HCT116 (cell line): Measurements from ENCODE around the gene HERPUD1. TPM values are rescaled to one million over a fixed set of nuclear protein-coding genes. Genes with fewer than 3 reads are reported as not detected.

Experiments
- ATAC-seq: fragments of 200-7000 bp; cut with Tn5 transposase; 2 replicates; pipeline ENCODE4 v1.9.1; 2020; ENCODE audit warnings: mild to moderate bottlenecking, moderate library complexity
- BruUV-seq: library from RNA; stranded (reverse); fragments of 400-500 nt; replicated peaks from 2 replicates; lab custom pipeline; 2021; lab: Mats Ljungman, UMichigan
- CTCF ChIA-PET: fragments of 300-600 bp; sonication (Branson Sonifier 250); formaldehyde crosslinking; loops from one replicate; lab custom pipeline; 2021; ENCODE audit warnings: antibody characterized with exemption; lab: Charles Lee
- POLR2A ChIA-PET: fragments of 300-600, 350-600 bp; sonication (Branson Sonifier 250); formaldehyde crosslinking; loops from one replicate; lab custom pipeline; 2021; ENCODE audit warnings: antibody characterized with exemption; lab: Charles Lee
- RAD21 ChIA-PET, 2 experiments: fragments of 300-600 bp; sonication (Branson Sonifier 250); formaldehyde crosslinking; loops; one replicate each; lab custom pipeline; 2023; ENCODE audit warnings: low total read pairs in 2 of 2; ENCODE audit not compliant: uncharacterized antibody in 2 of 2, unreplicated experiment in 2 of 2, low non-redundant PET in 1 of 2; lab: Charles Lee
- DNase-seq: peaks from one replicate; pipeline ENCODE4 v3.0.0-alpha.2; 2010; ENCODE audit warnings: low read depth, low spot score
- H2AFZ ChIP-seq: fragments of 200-600 bp; shearing (Covaris generic), sonication (generic); 2 replicates; pipeline ENCODE4 v1.6.1; 2017; ENCODE audit warnings: low read depth, mixed run types, mixed read lengths, antibody characterized with exemption, low read length; ENCODE audit not compliant: poor library complexity, severe bottlenecking
- H3K27ac ChIP-seq: 2 replicates; pipeline ENCODE4 v1.5.1; 2012; ENCODE audit warnings: low read depth, low read length
- H3K27me3 ChIP-seq: fragments of 200-600 bp; sonication (generic); 2 replicates; pipeline ENCODE4 v1.6.1; 2016; ENCODE audit warnings: mixed run types, low read length, mixed read lengths; ENCODE audit not compliant: insufficient read depth
- H3K36me3 ChIP-seq, 2 experiments: fragments of 200-500 bp in 1 of 2; fragments of 200-600 bp in 1 of 2; sonication (Bioruptor generic) in 1 of 2; sonication (generic) in 1 of 2; 2 replicates each; pipeline versions ENCODE4 v1.5.1 to v1.6.1; 2014 to 2016; ENCODE audit warnings: low read length in 2 of 2, inconsistent platforms in 1 of 2, mixed read lengths in 1 of 2, mixed run types in 1 of 2; ENCODE audit not compliant: insufficient read depth in 2 of 2, control insufficient read depth in 1 of 2
- H3K4me1 ChIP-seq, 2 experiments: fragments of 200-600 bp in 1 of 2; sonication (generic) in 1 of 2; 2 replicates each; pipeline versions ENCODE4 v1.5.1 to v1.6.1; 2012 to 2017; ENCODE audit warnings: low read length in 2 of 2, inconsistent platforms in 1 of 2, mild to moderate bottlenecking in 1 of 2, mixed read lengths in 1 of 2, mixed run types in 1 of 2, moderate library complexity in 1 of 2; ENCODE audit not compliant: insufficient read depth in 2 of 2, control insufficient read depth in 1 of 2
- H3K4me2 ChIP-seq: fragments of 200-600 bp; sonication (generic); 2 replicates; pipeline ENCODE4 v1.6.1; 2017; ENCODE audit warnings: mixed run types, low read length, mixed read lengths
- H3K4me3 ChIP-seq, 2 experiments: fragments of 200-600 bp in 1 of 2; sonication (generic) in 1 of 2; replicated peaks in 1 of 2; 2 replicates each; pipeline ENCODE4 v1.5.1; 2011 to 2016; ENCODE audit warnings: low read length in 2 of 2, control low read depth in 1 of 2, low read depth in 1 of 2, mild to moderate bottlenecking in 1 of 2, mixed read lengths in 1 of 2, mixed run types in 1 of 2
- H3K79me2 ChIP-seq: fragments of 200-600 bp; sonication (generic); 2 replicates; pipeline ENCODE4 v1.6.1; 2017; ENCODE audit warnings: mild to moderate bottlenecking, mixed run types, low read length, moderate library complexity, mixed read lengths; ENCODE audit not compliant: insufficient read depth
- H3K9ac ChIP-seq: fragments of 200-600 bp; sonication (generic); 2 replicates; pipeline ENCODE4 v1.6.1; 2016; ENCODE audit warnings: low read length, mixed read lengths
- H3K9me2 ChIP-seq: fragments of 200-600 bp; sonication (generic), shearing (Covaris generic); 2 replicates; pipeline ENCODE4 v1.6.1; 2017; ENCODE audit warnings: mixed run types, mild to moderate bottlenecking, moderate library complexity; ENCODE audit not compliant: insufficient read depth
- H3K9me3 ChIP-seq, 2 experiments: fragments of 200-500 bp in 1 of 2; fragments of 200-600 bp in 1 of 2; sonication (Bioruptor generic) in 1 of 2; sonication (generic) in 1 of 2; 2 replicates each; pipeline ENCODE4 v1.6.1; 2014 to 2017; ENCODE audit warnings: low read length in 2 of 2, mixed read lengths in 2 of 2, inconsistent platforms in 1 of 2, low read depth in 1 of 2, mild to moderate bottlenecking in 1 of 2, mixed run types in 1 of 2, moderate library complexity in 1 of 2; ENCODE audit not compliant: control insufficient read depth in 1 of 2, insufficient read depth in 1 of 2
- H4K20me1 ChIP-seq: fragments of 200-600 bp; sonication (generic), shearing (Covaris generic); 2 replicates; pipeline ENCODE4 v1.6.1; 2017; ENCODE audit warnings: mixed run types, mild to moderate bottlenecking, moderate library complexity; ENCODE audit not compliant: insufficient read depth
- CBX3 ChIP-seq: IDR thresholded peaks from 2 replicates; pipeline ENCODE4 v1.6.1; 2012; ENCODE audit warnings: low read depth
- CEBPB ChIP-seq: IDR thresholded peaks from 2 replicates; pipeline ENCODE4 v1.6.1; 2012; ENCODE audit warnings: low read depth
- EZH2phosphoT487 ChIP-seq: fragments of 200-600 bp; IDR thresholded peaks from 2 replicates; pipeline ENCODE4 v1.6.1; 2018; ENCODE audit warnings: antibody characterized with exemption, borderline replicate concordance
- FOSL1 ChIP-seq: IDR thresholded peaks from 2 replicates; pipeline ENCODE4 v1.6.1; 2012; ENCODE audit warnings: low read depth
- JUND ChIP-seq: IDR thresholded peaks from 2 replicates; pipeline ENCODE4 v1.6.1; 2012
- POLR2AphosphoS5 ChIP-seq: IDR thresholded peaks from 2 replicates; pipeline ENCODE4 v1.6.1; 2011; ENCODE audit warnings: mild to moderate bottlenecking, low read depth, low read length, moderate library complexity
- SP1 ChIP-seq: IDR thresholded peaks from 2 replicates; pipeline ENCODE4 v1.6.1; 2012; ENCODE audit warnings: low read depth
- intact Hi-C: fragments of 100-400 bp; cut with micrococcal nuclease; formaldehyde crosslinking; loops from 2 replicates; pipeline ENCODE4 v1.10.0; 2022
- total RNA-seq: library from RNA; stranded (reverse); gene quantifications from one replicate; pipeline ENCODE4 v1.2.1, GENCODE V29; 2021; ENCODE audit not compliant: unreplicated experiment
- TF ChIP-seq, protein P1 (sequence below): IDR thresholded peaks from 2 replicates; pipeline ENCODE4 v1.6.1; 2012; ENCODE audit warnings: low read depth
- TF ChIP-seq, protein P2 (sequence below): IDR thresholded peaks from 2 replicates; pipeline ENCODE4 v1.6.1; 2012

The HERPUD1 gene
- total RNA-seq, 1 experiment from 2014 or later, result 113 TPM

DNA sequence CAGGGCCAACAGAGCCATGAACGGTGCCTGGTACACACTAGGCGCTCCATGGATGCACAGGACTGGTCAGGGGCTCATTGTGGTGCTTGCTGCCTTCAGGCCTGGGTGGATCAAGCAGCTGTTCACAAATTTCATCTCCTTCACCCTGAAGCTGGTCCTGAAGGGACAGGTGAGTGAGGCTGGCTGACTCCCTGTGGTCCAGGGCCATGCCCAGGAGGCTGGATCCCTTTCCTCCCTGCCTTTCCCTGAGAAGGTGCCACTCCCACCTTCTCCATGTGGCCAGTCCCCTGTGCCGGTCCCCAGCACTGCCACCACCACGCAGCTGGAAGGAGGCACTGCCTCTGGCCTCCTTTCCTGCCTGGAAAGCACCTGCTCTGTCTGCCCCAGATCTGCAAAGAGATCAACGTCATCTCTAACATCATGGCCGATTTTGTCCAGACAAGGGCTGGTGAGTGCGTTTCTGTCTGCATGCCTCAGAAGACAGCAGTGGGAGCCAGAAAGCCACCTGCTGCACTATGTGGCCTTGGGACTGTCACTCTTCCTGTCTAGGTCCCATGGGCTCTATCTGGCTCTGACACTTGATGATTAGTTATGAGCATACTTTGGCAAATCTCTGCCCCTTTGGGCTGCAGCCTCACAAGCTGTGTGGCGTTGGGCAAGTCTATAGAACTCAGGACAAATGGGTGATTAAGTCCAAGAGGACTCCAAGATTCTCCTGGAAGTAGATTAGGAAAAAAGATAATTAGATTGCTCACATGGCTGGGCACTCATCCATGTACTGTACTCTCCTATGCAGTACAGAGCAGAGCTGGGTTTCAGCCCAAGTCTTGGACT is 39.2 kb downstream of the HERPUD1 start:
- no peak overlapping the region for H3K4me2 ChIP-seq
- H3K79me2 ChIP-seq, result no peaks in the 10 kb centered on the region
- H3K27ac ChIP-seq, result no peak overlapping the region
- H3K4me1 ChIP-seq, result no peaks in the 10 kb centered on the region
- no peak for ATAC-seq
- no peak for DNase-seq
- H3K36me3 ChIP-seq, result no peaks in the 10 kb centered on the region
- intact Hi-C loops, result no loop called here
- no TSS peak for BruUV-seq
- H3K4me3 ChIP-seq, result no peak overlapping the region
- no peaks in the 10 kb centered on the region for H3K9me2 ChIP-seq
- no peaks in the 10 kb centered on the region for H4K20me1 ChIP-seq
- no peaks in the 10 kb centered on the region for H3K27me3 ChIP-seq
- H3K9me3 ChIP-seq, result no peaks in the 10 kb centered on the region
- H3K9ac ChIP-seq, result no peak overlapping the region
- no peak overlapping the region for H2AFZ ChIP-seq
- ChIA-PET RAD21 (interaction anchor here in 1 of 2 experiments (0.6 kb wide), 1 partner anchor 114 kb away, joined by 3 read pairs; no protein-coding TSS in a partner anchor), POLR2A (interaction anchor here (1.4 kb wide), 1 partner anchor 19 kb away, joined by 3 read pairs; no protein-coding TSS in a partner anchor), CTCF (no interaction called here)
- TF ChIP-seq FOSL1, result no peak
- no peak for TF ChIP-seq CBX3
- TF ChIP-seq, protein P1, sequence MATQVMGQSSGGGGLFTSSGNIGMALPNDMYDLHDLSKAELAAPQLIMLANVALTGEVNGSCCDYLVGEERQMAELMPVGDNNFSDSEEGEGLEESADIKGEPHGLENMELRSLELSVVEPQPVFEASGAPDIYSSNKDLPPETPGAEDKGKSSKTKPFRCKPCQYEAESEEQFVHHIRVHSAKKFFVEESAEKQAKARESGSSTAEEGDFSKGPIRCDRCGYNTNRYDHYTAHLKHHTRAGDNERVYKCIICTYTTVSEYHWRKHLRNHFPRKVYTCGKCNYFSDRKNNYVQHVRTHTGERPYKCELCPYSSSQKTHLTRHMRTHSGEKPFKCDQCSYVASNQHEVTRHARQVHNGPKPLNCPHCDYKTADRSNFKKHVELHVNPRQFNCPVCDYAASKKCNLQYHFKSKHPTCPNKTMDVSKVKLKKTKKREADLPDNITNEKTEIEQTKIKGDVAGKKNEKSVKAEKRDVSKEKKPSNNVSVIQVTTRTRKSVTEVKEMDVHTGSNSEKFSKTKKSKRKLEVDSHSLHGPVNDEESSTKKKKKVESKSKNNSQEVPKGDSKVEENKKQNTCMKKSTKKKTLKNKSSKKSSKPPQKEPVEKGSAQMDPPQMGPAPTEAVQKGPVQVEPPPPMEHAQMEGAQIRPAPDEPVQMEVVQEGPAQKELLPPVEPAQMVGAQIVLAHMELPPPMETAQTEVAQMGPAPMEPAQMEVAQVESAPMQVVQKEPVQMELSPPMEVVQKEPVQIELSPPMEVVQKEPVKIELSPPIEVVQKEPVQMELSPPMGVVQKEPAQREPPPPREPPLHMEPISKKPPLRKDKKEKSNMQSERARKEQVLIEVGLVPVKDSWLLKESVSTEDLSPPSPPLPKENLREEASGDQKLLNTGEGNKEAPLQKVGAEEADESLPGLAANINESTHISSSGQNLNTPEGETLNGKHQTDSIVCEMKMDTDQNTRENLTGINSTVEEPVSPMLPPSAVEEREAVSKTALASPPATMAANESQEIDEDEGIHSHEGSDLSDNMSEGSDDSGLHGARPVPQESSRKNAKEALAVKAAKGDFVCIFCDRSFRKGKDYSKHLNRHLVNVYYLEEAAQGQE, result no peak
- no peak for TF ChIP-seq POLR2AphosphoS5
- no peak for TF ChIP-seq EZH2phosphoT487
- TF ChIP-seq, protein P2, sequence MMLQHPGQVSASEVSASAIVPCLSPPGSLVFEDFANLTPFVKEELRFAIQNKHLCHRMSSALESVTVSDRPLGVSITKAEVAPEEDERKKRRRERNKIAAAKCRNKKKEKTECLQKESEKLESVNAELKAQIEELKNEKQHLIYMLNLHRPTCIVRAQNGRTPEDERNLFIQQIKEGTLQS, result no peak
- TF ChIP-seq SP1, result no peak
- no peak for TF ChIP-seq CEBPB
- no peak for TF ChIP-seq JUND
